Vagina (tissue), 2 donors: ENCODE measurements around the gene INSRR.

Experiments used
- CTCF ChIP-seq, 3 experiments: fragments of 450-650 bp in 2 of 3; fragments of 200-600 bp in 1 of 3; sonication (generic) in 1 of 3; IDR thresholded peaks; one replicate each; pipeline ENCODE4 v1.5.1; 2017 to 2019; ENCODE audit warnings: antibody characterized with exemption in 3 of 3, mild to moderate bottlenecking in 2 of 3, moderate library complexity in 2 of 3
- POLR2A ChIP-seq, 2 donors: fragments of 450-650 bp; IDR thresholded peaks; one replicate each; pipeline ENCODE4 v1.6.1; 2017; ENCODE audit warnings: antibody characterized with exemption in 2 of 2, mild to moderate bottlenecking in 2 of 2, moderate library complexity in 2 of 2
- POLR2AphosphoS5 ChIP-seq, 2 donors: sonication (generic); formaldehyde crosslinking; IDR thresholded peaks; one replicate each; pipeline ENCODE4 v1.9.0; 2017; ENCODE audit warnings: antibody characterized with exemption in 2 of 2, mild to moderate bottlenecking in 2 of 2, low read depth in 1 of 2; ENCODE audit not compliant: insufficient read depth in 1 of 2

- TF ChIP-seq POLR2A (IDR thresholded peaks at IDR 0.05) (no peak), CTCF (IDR thresholded peaks at IDR 0.05) (no peak), POLR2AphosphoS5 (IDR thresholded peaks at IDR 0.05; ENCODE audit: insufficient read depth in 1 of 2, low read depth in 1 of 2) (no peak)
Observed at GRCh38 chr1:156809711-156810366, 49.1 kb downstream of the INSRR start.
